Glutamatergic neuron (in vitro differentiated cells): ENCODE data around the gene ZFAND4. TPM values are rescaled to one million over a fixed set of nuclear protein-coding genes. Genes with fewer than 3 reads are reported as not detected.

Experiments used
- DNase-seq: peaks from one replicate; pipeline ENCODE4 v3.0.0; 2022
- H3K27ac Mint-ChIP-seq: one replicate; pipeline ENCODE4 v1.8.0; 2020; ENCODE audit warnings: mild to moderate bottlenecking, mixed read lengths, inconsistent platforms; ENCODE audit not compliant: unreplicated experiment
- H3K27me3 Mint-ChIP-seq: one replicate; pipeline ENCODE4 v1.8.0; 2020; ENCODE audit warnings: mild to moderate bottlenecking, moderate library complexity, mixed read lengths, inconsistent platforms; ENCODE audit not compliant: unreplicated experiment
- H3K36me3 Mint-ChIP-seq: one replicate; pipeline ENCODE4 v1.8.0; 2020; ENCODE audit warnings: mild to moderate bottlenecking, mixed read lengths, inconsistent platforms; ENCODE audit not compliant: unreplicated experiment
- H3K4me1 Mint-ChIP-seq: one replicate; pipeline ENCODE4 v1.8.0; 2020; ENCODE audit warnings: mild to moderate bottlenecking, low read depth, mixed read lengths, inconsistent platforms; ENCODE audit not compliant: unreplicated experiment
- H3K4me3 Mint-ChIP-seq: one replicate; pipeline ENCODE4 v1.8.0; 2020; ENCODE audit warnings: mild to moderate bottlenecking, mixed read lengths, inconsistent platforms; ENCODE audit not compliant: unreplicated experiment
- H3K9me3 Mint-ChIP-seq: one replicate; pipeline ENCODE4 v1.8.0; 2020; ENCODE audit warnings: mild to moderate bottlenecking, moderate library complexity, mixed read lengths, inconsistent platforms; ENCODE audit not compliant: unreplicated experiment
- total RNA-seq: library from RNA; stranded (reverse); fragmentation: NEBNext Ultra II Directional; extraction: Animal tissue kit (Norgen Biotek cat#: 25700); gene quantifications from one replicate; pipeline ENCODE4 v1.2.1, GENCODE V29; 2021; ENCODE audit not compliant: unreplicated experiment
- TF ChIP-seq, protein P1 (sequence below): fragments of 200-600 bp; sonication (generic); IDR thresholded peaks from one replicate; pipeline ENCODE4 v1.5.0; 2021; ENCODE audit not compliant: partially characterized antibody, unreplicated experiment

The ZFAND4 gene
- total RNA-seq, 1 donor from 2014 or later, result 33.0 TPM

- Mint-ChIP-seq H3K4me3 (no peak overlapping the region), H3K4me1 (peaks cover 3% of the 10 kb centered on the region), H3K27ac (no peak overlapping the region), H3K9me3 (no peaks in the 10 kb centered on the region), H3K27me3 (no peaks in the 10 kb centered on the region), H3K36me3 (no peaks in the 10 kb centered on the region)
- TF ChIP-seq, protein P1, sequence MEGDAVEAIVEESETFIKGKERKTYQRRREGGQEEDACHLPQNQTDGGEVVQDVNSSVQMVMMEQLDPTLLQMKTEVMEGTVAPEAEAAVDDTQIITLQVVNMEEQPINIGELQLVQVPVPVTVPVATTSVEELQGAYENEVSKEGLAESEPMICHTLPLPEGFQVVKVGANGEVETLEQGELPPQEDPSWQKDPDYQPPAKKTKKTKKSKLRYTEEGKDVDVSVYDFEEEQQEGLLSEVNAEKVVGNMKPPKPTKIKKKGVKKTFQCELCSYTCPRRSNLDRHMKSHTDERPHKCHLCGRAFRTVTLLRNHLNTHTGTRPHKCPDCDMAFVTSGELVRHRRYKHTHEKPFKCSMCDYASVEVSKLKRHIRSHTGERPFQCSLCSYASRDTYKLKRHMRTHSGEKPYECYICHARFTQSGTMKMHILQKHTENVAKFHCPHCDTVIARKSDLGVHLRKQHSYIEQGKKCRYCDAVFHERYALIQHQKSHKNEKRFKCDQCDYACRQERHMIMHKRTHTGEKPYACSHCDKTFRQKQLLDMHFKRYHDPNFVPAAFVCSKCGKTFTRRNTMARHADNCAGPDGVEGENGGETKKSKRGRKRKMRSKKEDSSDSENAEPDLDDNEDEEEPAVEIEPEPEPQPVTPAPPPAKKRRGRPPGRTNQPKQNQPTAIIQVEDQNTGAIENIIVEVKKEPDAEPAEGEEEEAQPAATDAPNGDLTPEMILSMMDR, result no peak
- no peak for DNase-seq
These were observed 19.1 kb downstream of the ZFAND4 start for GRCh38 chr10:45653454-45653853.

- no peak overlapping the region for H3K4me3 Mint-ChIP-seq
- H3K27ac Mint-ChIP-seq, result no peak overlapping the region
These were observed 20.1 kb downstream of the ZFAND4 start for GRCh38 chr10:45652511-45652910.

DNA sequence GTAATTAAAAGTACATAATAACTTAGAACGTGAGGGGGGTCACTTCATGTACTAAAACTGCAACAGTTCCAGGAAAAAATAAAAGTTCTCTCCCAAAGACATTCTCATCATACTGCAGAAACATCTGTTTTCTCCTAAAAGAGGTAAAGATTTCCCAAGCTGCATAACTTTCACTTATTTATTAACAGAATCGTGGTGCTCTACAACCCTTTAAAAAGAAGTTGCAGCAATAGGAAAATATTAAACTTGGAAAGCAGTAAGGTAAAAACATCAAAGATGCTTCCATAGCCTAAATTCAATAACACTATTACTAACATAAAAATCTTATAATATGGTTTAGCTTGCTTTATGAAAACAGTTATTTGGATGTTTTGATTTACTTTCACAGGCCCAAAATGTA is 23.3 kb downstream of the ZFAND4 start:
- Mint-ChIP-seq H3K27ac (no peak overlapping the region), H3K27me3 (no peaks in the 10 kb centered on the region), H3K4me1 (peaks cover 3% of the 10 kb centered on the region), H3K9me3 (no peaks in the 10 kb centered on the region), H3K36me3 (no peaks in the 10 kb centered on the region), H3K4me3 (no peak overlapping the region)
- DNase-seq, result no peak
- TF ChIP-seq, protein P1, result no peak

More at GRCh38 chr10:45652511-45652910, 20.1 kb downstream of the ZFAND4 start:
- no peaks in the 10 kb centered on the region for H3K27me3 Mint-ChIP-seq
- TF ChIP-seq, protein P1, result no peak
- H3K4me1 Mint-ChIP-seq, result peaks cover 3% of the 10 kb centered on the region
- H3K9me3 Mint-ChIP-seq, result no peaks in the 10 kb centered on the region
- DNase-seq, result no peak
- H3K36me3 Mint-ChIP-seq, result no peaks in the 10 kb centered on the region

GRCh38 chr10:45647118-45647517 is 25.5 kb downstream of the ZFAND4 start:
- Mint-ChIP-seq H3K27me3 (no peaks in the 10 kb centered on the region), H3K27ac (no peak overlapping the region), H3K4me1 (no peaks in the 10 kb centered on the region), H3K36me3 (no peaks in the 10 kb centered on the region), H3K4me3 (no peak overlapping the region), H3K9me3 (no peaks in the 10 kb centered on the region)
- TF ChIP-seq, protein P1, result no peak
- DNase-seq, result no peak

GRCh38 chr10:45646384-45647050 is 26.1 kb downstream of the ZFAND4 start:
- H3K4me3 Mint-ChIP-seq, result no peak overlapping the region
- H3K4me1 Mint-ChIP-seq, result no peaks in the 10 kb centered on the region
- TF ChIP-seq, protein P1, result no peak
- H3K27me3 Mint-ChIP-seq, result no peaks in the 10 kb centered on the region
- H3K36me3 Mint-ChIP-seq, result no peaks in the 10 kb centered on the region
- no peaks in the 10 kb centered on the region for H3K9me3 Mint-ChIP-seq
- no peak for DNase-seq
- no peak overlapping the region for H3K27ac Mint-ChIP-seq
